Activated T-helper 9 cell treated with anti-CD3 and anti-CD28 coated beads, Interleukin-2, amount 50 U/mL, for 16 hours (primary cell): Measurements from ENCODE around the gene CSMD2.

Experiments used
- DNase-seq: peaks from one replicate; pipeline ENCODE4 v3.0.0-alpha.2; 2020; ENCODE audit warnings: low read depth

Gene CSMD2

GRCh38 chr1:33818071-33818470, 347.0 kb downstream of the CSMD2 start:
- DNase-seq = no peak

GRCh38 chr1:33815061-33815460, 350.0 kb downstream of the CSMD2 start:
- DNase-seq = no peak

- no peak for DNase-seq
Observed at GRCh38 chr1:33814166-33814565, 350.9 kb downstream of the CSMD2 start.

- no peak for DNase-seq
Observed at GRCh38 chr1:33810571-33810970, 354.5 kb downstream of the CSMD2 start.

GRCh38 chr1:33805988-33806387, 359.0 kb downstream of the CSMD2 start:
- no peak for DNase-seq

- no peak for DNase-seq
Observed at GRCh38 chr1:33802268-33802667, 362.8 kb downstream of the CSMD2 start.

- no peak for DNase-seq
Observed at GRCh38 chr1:33797849-33798248, 367.2 kb downstream of the CSMD2 start.

GRCh38 chr1:33792651-33793050, 372.4 kb downstream of the CSMD2 start:
- DNase-seq = no peak

GRCh38 chr1:33792216-33792615, 372.8 kb downstream of the CSMD2 start:
- DNase-seq = no peak

- DNase-seq = no peak
Observed at GRCh38 chr1:33791251-33791650, 373.8 kb downstream of the CSMD2 start.

- no peak for DNase-seq
Observed at GRCh38 chr1:33790577-33790976, 374.5 kb downstream of the CSMD2 start.

GRCh38 chr1:33784876-33785275, 380.2 kb downstream of the CSMD2 start:
- DNase-seq = no peak

GRCh38 chr1:33782776-33783175, 382.3 kb downstream of the CSMD2 start:
- DNase-seq = no peak

GRCh38 chr1:33781652-33782051, 383.4 kb downstream of the CSMD2 start:
- no peak for DNase-seq

- no peak for DNase-seq
Observed at GRCh38 chr1:33777337-33777736, 387.7 kb downstream of the CSMD2 start.

GRCh38 chr1:33768821-33769220, 396.2 kb downstream of the CSMD2 start:
- DNase-seq = no peak

- no peak for DNase-seq
Observed at GRCh38 chr1:33768106-33768505, 396.9 kb downstream of the CSMD2 start.

- no peak for DNase-seq
Observed at GRCh38 chr1:33764149-33764548, 400.9 kb downstream of the CSMD2 start.

GRCh38 chr1:33763406-33763805, 401.6 kb downstream of the CSMD2 start:
- no peak for DNase-seq

GRCh38 chr1:33762962-33763361, 402.1 kb downstream of the CSMD2 start:
- DNase-seq = no peak

- no peak for DNase-seq
Observed at GRCh38 chr1:33762109-33762830, 402.8 kb downstream of the CSMD2 start.

- no peak for DNase-seq
Observed at GRCh38 chr1:33758698-33759097, 406.3 kb downstream of the CSMD2 start.

GRCh38 chr1:33753087-33753856, 411.8 kb downstream of the CSMD2 start:
- no peak for DNase-seq

GRCh38 chr1:33745942-33746341, 419.1 kb downstream of the CSMD2 start:
- no peak for DNase-seq
